ENCODE data around the gene ASCC1.

The ASCC1 gene

GRCh38 chr10:72074574-72075375 is 141.3 kb downstream of the ASCC1 start:
- DNase-seq (ENCODE audit: low read depth, low spot score), result no peak
- no peak overlapping the region for H3K27ac ChIP-seq

- H3K27ac ChIP-seq, result no peak overlapping the region
- no peak for DNase-seq (ENCODE audit: low read depth, low spot score)
Observed at GRCh38 chr10:72073708-72074573, 142.1 kb downstream of the ASCC1 start.

- no peak for DNase-seq (ENCODE audit: low read depth, low spot score)
- no peak overlapping the region for H3K27ac ChIP-seq
Observed at GRCh38 chr10:72072639-72073038, 143.4 kb downstream of the ASCC1 start.

GRCh38 chr10:72072046-72072445 is 144.0 kb downstream of the ASCC1 start:
- DNase-seq (ENCODE audit: low read depth, low spot score), result no peak
- no peak overlapping the region for H3K27ac ChIP-seq

GRCh38 chr10:72069751-72070526 is 146.1 kb downstream of the ASCC1 start:
- DNase-seq (ENCODE audit: low read depth, low spot score), result no peak
- H3K27ac ChIP-seq, result no peak overlapping the region

GRCh38 chr10:72068901-72069446 is 147.1 kb downstream of the ASCC1 start:
- DNase-seq (ENCODE audit: low read depth, low spot score), result no peak
- H3K27ac ChIP-seq, result no peak overlapping the region

DNA sequence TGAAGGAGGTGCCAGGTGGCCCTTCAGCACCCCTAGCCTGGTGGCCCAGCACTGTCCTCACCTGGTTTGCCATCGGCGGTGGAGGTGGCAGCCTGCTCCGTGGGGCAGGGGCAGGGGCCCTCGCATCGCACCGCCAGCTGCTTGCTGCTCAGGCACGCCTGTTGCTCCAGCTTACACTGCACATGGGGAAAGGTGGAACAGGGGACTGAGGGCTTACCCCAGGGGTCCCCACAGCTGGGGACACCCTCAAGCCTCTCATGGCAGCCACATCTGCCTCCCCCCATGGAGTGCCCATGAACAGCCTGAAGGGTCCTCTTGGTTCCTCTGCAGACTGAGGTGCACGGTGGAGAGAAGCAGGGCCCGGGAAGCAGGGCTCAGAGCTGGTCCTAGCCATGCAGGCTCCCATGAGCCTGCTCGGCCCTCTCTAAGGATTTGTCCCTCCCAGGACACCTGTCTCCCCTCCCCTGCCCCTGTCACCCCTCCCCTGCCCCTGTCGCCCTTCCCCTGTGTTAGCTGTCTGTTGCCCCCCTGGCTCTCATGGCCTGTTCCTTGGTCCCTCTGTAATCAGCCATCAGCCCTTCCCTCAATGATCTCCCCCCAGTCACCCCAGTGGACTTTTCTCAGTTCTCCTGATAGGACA is 147.8 kb downstream of the ASCC1 start:
- DNase-seq (ENCODE audit: low read depth, low spot score), result no peak
- no peak overlapping the region for H3K27ac ChIP-seq

- DNase-seq (ENCODE audit: low read depth, low spot score), result no peak
- no peak overlapping the region for H3K27ac ChIP-seq
Observed at GRCh38 chr10:72067463-72068125, 148.5 kb downstream of the ASCC1 start.

- no peak for DNase-seq (ENCODE audit: low read depth, low spot score)
- no peak overlapping the region for H3K27ac ChIP-seq
Observed at GRCh38 chr10:72066318-72067284, 149.5 kb downstream of the ASCC1 start.

- H3K27ac ChIP-seq, result no peak overlapping the region
- DNase-seq (ENCODE audit: low read depth, low spot score), result no peak
Observed at GRCh38 chr10:72065439-72066025, 150.5 kb downstream of the ASCC1 start.

GRCh38 chr10:72063703-72064391 is 152.2 kb downstream of the ASCC1 start:
- no peak overlapping the region for H3K27ac ChIP-seq
- DNase-seq (ENCODE audit: low read depth, low spot score), result peak; percentile 31

- no peak overlapping the region for H3K27ac ChIP-seq
- no peak for DNase-seq (ENCODE audit: low read depth, low spot score)
Observed at GRCh38 chr10:72062832-72063702, 153.0 kb downstream of the ASCC1 start.

- DNase-seq (ENCODE audit: low read depth, low spot score), result no peak
- no peak overlapping the region for H3K27ac ChIP-seq
Observed at GRCh38 chr10:72062382-72062781, 153.7 kb downstream of the ASCC1 start.

DNA sequence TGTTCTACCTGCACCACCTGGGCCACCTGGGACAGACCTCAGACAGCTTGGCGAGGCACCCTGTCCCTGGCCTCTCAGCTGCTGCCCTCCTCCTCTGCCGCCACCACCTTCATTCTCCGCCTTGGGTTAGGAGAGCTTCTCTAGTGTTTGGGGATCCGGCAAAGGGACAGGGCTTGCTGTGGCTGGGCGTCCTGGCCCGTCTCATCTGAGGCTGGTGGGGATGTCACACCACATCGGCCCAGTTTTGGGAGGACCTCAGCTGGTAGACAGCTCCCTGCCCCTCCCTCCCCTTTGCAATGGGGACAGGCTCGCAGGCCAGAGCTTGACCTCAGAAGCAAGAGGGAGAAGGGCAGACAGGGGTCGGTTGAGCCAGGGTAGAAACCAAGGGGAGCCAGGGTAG is 154.1 kb downstream of the ASCC1 start:
- H3K27ac ChIP-seq, result no peak overlapping the region
- DNase-seq (ENCODE audit: low read depth, low spot score), result no peak

DNA sequence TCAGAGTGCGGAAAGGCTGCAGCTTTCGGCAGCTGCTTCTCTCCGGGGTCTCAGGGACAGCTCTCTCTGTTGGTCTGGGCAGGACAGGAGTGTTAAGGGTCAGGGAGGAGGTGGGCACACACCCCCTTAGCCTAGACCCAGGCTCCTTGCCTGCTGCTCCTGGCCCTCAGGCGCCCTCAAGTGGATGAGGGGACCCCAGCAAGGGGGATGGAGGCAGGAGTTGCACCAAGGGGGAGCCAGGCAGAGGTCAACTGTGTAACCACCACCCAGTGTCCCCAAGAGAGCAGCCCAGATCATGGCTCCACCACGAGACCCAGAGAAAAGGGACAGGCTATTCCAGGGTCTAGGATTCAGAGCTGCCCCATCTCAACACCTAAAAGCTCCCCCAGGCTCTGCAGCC is 154.6 kb downstream of the ASCC1 start:
- DNase-seq (ENCODE audit: low read depth, low spot score), result no peak
- no peak overlapping the region for H3K27ac ChIP-seq

All from epithelial cell of prostate (primary cell).